HG03457 (cell line): ENCODE results near the gene ISG20L2.
"Not testable (repeated sequence)": the region's sequence is repeated elsewhere in the genome, so short reads cannot be mapped to it uniquely, and the experiment has no call there.

Source experiments
- ATAC-seq: cut with Tn5 transposase; IDR thresholded peaks from one replicate; pipeline ENCODE4 v1.9.1; 2021; ENCODE audit warnings: moderate number of reproducible peaks; ENCODE audit not compliant: unreplicated experiment

The ISG20L2 gene, protein sequence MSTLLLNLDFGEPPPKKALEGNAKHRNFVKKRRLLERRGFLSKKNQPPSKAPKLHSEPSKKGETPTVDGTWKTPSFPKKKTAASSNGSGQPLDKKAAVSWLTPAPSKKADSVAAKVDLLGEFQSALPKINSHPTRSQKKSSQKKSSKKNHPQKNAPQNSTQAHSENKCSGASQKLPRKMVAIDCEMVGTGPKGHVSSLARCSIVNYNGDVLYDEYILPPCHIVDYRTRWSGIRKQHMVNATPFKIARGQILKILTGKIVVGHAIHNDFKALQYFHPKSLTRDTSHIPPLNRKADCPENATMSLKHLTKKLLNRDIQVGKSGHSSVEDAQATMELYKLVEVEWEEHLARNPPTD

DNA sequence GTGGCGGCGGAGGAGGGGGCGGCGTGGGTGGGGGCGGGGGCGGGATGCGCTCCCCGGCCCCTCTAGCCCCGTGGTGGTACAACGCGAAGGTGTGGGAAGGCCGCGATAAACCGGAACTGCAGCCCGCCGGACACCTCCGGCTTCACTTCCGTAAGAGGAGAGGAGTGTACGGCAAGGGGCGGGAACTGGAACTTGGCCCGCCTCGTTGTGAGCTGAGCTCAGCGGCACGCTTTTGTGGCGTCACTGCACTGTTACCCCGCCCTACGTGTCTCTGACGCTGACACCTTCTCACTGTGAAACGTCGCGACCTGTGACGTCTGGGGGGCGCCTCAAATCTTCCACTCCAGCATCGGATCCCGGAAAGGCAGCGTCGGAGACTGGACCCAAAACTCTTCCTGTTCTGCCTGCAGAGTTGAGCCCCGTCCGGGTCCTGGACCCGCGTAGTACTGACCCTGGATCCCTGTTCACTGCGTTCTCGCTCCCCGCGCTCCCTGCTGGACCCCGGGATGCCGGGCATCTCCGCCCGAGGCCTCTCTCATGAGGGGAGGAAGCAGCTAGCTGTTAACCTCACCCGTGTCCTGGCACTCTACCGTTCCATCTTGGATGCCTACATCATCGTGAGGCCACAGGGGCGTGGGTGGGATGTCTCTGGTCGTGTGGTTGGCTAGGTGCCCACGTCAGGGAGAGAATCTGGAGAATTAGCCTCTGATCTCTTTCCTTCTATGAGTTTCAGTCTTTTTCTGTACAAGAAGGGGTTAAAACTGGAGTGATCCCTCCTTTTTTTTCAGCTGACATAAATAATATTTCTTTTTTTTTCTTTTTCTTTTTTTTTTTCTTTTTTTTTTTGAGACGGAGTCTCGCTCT, at the start of gene ISG20L2:
ISG20L2 (minus strand) TSS at position 168 of the 864 bp plus-strand sequence. CDS start 1,114 bp downstream, outside the sequence.
- peak; percentile 69 for ATAC-seq

DNA sequence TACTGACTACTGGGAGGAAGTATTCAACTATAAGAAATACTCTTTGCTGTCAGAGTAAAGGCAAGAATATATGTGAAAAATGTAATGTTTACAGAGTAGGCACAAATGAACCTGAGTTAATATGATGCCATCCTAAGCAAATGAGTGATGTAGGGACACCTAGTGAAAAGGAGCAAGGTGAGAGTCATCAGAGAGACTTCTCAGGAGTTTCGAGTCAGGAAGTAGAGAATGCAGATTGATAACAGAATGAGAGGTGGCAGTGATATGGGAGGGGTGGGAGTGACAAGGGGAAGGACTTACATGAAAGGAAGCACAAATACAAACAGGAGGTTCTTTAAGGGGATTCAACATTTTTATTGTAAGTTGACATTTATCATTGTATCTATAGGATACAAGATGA, 49.0 kb upstream of the ISG20L2 start:
- ATAC-seq: no peak

DNA sequence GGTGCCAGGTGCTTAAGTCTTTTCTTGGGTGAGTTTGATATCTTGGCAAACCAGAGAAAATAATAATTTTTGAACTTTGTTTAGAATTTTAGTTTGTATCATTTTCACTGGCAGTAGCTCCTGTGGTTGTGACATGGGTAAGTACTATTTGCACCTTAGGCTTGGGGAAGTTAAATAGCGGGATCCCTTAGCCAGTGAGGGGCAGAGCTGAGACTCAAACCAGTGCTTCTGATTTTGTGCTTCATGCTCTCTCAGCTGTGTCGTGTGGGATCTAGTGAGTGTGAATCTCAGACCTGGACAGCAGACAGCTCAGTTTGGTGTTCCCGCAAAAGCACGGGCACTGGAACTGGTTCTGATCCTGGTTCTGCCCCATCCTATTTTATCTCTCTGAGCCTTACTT, 48.4 kb upstream of the ISG20L2 start:
- no peak for ATAC-seq

DNA sequence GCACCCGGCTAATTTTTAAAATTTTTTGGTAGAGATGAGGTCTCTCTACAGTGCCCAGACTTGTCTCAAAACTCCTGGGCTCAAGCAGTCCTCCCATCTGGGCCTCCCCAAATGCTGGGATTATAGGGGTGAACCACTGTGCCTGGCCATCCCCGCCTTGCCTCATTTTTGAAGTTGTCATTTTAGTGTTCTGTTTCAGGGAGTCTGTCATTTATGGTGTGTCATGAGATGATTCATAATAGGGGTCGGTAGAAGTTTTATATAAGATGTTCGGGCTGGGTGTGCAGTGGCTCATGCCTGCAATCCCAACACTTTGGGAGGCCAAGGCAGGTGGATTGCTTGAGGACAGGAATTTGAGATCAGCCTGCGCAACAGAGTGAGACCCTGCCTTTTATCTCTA, 47.2 kb upstream of the ISG20L2 start:
- no peak for ATAC-seq

DNA sequence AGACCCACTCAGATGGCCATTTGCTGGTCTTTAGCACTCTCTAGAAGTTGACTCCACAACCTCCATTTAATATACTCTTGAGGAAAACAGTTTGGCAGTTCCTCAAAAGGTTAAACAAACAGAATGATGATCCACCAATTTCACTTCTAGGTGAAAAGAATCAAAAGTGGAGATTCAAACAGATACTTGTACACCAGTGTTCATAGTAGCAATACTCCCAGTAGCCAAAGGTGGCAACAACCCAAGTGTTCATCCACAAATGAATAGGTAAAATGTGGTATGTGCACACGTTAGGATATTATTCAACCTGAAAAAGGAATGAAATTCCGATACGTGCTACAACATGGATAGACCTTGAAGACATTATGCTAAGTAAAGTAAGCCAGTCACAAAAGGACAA, 45.0 kb upstream of the ISG20L2 start:
- ATAC-seq: no peak

DNA sequence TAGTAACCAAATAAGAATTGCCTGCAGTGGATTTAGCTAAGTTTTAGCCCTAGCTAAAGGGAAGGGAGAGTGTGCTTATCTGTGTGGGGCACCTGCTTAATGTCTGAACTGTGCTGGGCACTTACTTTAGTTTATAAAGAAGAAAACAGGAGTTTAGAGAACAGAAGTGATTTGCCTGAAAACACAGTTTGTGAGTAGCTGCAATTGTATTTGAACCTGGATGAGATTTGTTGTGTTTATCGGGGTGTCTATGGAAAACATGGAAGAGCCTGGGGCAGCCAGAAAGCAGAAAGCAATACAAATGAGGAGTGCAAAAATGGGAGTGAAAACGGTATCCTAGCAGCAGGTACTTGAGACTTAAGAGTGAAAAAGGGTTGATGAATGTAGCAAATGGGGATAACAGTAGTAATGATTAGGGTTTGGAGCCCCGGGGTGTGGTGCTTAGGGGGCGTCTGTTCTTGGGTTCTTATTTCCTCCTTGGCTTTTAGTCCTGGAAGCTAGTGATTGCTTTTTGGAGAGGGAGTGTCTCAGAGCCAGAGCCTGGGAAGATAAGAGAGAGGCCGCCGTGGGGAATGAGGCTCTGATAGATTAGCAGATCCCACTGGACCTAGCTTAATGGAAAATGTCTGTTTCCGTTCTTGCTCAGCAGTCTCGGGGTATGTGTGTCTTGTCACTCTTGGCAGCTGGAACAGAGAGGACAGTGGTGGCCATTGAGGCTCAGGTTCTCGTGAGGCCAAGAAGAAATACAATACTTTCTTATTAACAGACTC, 44.3 kb upstream of the ISG20L2 start:
- ATAC-seq: no peak

DNA sequence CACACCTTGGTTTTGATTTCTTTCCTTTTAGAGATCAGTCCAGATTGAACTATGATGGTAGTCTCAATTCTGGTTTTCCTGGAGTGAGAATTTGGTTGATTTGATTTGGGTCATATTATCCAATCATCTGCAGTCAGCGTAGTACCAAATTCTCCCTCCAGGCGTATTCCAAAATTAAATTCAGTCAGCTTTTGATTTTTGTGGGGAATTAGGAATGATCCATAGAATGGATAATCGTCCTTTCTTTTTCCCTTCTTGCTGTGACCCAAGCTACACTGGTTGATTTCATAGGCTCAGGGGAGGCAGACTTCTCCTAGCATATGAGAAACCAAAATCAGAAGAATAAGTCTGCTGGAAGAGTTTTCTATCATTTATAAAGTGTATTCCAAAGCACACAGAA, 43.7 kb upstream of the ISG20L2 start:
- no peak for ATAC-seq

DNA sequence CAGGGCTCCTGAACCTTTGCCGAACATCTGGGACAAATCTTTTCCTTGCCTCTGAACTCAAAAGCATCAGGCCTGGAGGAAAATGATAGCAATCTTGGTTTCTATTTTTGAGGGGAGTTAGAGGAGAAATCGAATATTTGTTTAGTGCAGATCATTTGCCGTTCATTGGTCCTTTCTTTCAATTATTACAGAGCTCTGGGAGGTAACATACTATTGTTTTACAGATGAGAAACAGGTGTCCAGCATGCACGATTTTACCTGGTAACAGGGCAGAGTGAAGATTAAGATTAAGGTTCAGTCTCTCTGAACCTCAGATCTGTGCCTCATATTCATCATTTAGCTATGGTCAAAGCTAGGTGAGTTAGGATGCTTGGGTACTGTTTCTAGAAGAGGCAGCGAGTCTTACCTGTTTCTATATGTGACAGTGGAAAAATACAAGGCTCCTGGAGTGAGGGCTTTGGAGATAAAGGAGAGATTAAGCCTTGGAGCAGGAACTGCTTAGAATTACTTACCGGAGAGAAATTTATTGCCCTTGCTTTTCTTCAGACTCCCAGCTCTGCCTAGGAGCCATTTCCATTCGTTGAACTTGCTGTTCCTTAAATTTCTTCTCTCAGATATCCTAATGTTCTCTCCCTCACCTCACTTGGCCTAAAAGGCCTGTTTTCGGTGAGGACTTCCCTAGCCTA, 40.2 kb upstream of the ISG20L2 start:
- ATAC-seq: no peak

DNA sequence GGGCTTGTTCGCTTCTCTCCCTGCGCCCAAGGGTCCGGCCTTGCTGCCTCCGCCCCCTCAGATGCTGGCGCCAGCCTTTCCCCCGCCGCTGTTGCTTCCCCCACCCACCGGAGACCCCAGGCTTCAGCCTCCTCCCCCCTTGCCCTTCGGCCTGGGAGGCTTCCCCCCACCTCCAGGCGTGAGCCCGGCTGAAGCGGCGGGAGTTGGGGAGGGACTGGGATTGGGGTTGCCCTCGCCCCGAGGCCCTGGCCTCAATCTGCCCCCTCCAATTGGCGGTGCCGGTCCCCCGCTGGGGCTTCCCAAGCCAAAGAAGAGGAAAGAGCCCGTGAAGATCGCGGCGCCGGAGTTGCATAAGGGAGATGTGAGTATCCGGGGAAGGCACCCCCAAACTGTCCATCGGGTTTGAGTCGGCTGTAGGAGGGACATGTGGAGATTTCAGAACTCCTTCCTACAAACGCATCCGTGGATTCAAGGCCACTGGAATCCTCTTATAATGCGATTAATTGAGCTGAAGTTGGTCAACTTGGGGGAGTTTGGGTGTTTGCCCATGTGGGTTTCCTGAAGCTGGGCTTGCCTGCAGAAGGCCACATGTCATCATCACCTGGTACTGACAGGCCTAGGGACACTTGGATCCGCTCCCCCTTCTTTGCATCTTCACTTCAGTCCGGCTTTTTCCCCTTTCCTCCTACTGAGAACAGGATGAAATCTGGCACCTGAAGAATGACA, 39.5 kb upstream of the ISG20L2 start:
- ATAC-seq: no peak

DNA sequence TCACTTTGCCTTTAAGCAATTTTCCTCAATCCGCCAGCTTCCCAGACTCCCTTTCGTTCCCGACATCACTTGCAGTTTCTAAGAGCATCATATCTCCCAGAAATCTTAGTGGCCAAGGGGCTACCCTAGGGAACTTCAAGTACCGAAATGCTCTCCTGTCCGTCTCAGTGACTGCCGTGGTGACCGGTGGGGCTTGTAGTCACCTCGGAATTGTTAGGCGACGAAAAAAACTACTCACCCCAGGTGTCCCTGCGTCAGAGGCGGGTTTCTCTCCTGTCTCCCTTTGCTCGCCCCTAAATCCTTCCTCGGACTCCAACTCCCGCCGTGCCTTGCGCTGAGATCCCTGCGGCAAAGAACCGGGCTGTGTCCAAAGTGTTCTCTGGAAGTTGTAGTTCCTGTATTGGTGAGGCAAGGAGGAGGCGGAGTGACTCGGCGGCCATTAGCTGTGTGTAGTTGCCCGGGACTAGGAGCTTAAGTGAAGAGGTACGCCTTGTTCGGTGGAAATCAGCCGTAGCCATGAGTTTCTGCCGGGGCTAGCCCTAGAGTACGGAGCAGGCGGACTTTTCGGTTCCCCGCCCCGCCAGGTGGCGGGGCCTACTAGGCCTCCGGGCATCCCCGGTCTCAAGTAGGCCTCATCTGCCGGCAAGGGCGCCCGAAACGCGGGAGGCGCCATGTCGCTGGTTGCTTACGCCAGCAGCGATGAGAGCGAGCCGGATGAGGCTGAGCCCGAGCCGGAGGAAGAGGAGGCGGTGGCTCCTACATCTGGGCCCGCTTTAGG, 38.7 kb upstream of the ISG20L2 start, which contains the start of gene PRCC:
PRCC (plus strand) TSS at position 435 of the 778 bp plus-strand sequence; CDS start at position 672, 237 bp downstream.
- peak; percentile 91 for ATAC-seq

DNA sequence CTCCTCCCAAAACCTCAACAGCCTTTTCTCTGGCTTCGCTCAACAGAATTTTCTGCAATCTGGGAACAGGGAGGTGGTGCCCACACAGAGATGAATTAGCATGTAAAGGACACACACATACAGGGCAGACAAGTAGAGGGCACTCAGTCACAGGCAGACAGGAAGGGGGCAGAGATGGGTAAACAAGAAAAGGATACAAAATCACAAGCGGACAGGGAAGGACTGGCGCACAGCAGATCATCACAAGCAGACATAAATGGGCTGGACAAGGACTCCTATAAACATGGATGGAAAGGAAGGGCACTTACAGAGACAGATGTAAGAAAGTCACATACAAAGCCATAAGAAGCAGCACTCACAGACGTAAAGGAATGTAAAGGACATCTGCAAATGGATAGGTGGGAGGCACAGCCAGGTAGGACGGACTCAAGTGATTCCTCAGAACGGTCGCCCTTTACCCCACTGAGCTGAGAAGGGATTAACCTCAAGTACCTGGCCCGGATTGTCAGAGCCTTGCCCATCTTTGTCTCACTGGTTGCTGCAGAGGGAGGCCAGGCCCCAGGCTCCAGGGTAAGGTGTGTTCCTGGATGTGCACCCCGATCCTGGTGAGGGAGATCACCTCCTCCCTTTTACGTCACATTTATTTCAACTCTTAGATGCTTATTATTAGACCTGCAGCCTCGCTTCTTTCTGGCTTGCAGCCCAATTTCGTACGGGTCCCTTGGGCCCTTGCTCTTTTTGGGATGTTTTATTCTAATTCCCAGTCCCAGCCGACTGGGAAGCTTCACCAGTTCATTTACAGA, 37.9 kb upstream of the ISG20L2 start:
- ATAC-seq: peak; percentile 8

DNA sequence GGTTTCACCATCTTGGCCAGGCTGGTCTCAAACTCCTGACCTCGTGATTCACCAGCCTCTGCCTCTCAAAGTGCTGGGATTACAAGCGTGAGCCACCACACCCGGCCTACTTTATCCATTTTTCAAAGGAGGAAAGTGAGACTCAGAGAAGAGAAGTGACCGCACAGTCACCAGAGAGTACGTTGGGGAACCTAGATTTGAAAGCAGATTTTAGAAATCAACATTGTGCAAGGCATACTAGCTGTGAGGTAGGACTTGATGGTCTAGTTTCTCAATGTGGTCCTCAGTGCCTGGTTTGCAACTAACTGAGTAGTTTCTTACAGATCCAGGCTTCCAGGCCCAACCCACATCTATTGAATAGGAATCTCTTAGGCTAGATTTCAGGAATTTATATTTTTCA, 37.1 kb upstream of the ISG20L2 start:
- ATAC-seq: no peak

DNA sequence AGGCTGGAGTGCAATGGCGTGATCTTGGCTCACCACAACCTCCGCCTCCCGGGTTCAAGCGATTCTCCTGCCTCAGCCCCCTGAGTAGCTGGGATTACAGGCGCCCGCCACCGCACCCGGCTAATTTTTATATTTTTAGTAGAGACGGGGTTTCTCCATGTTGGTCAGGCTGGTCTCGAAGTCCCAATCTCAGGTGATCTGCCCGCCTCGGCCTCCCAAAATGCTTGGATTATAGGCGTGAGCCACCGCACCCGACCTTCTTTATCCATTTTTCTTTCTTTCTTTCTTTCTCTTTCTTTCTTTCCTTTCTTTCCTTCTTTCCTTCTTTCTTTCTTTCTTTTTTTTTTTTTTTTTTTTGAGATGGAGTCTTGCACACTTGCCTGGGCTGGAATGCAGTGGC, 36.6 kb upstream of the ISG20L2 start:
- not testable (repeated sequence) for ATAC-seq

DNA sequence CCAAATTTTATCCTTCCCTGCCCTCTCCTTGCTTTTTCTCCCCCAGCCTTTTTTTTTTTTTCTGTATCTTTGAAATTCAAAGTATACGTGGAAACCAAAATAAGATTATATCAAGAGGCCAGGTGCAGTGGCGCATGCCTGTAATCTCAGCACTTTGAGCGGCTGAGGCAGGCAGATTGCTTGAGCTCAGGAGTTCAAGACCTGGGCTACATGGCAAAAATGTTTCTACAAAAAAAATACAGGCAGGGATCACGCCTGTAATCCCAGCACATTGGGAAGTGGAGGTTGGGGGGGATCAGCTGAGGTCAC, 32.2 kb upstream of the ISG20L2 start:
- ATAC-seq: no peak

DNA sequence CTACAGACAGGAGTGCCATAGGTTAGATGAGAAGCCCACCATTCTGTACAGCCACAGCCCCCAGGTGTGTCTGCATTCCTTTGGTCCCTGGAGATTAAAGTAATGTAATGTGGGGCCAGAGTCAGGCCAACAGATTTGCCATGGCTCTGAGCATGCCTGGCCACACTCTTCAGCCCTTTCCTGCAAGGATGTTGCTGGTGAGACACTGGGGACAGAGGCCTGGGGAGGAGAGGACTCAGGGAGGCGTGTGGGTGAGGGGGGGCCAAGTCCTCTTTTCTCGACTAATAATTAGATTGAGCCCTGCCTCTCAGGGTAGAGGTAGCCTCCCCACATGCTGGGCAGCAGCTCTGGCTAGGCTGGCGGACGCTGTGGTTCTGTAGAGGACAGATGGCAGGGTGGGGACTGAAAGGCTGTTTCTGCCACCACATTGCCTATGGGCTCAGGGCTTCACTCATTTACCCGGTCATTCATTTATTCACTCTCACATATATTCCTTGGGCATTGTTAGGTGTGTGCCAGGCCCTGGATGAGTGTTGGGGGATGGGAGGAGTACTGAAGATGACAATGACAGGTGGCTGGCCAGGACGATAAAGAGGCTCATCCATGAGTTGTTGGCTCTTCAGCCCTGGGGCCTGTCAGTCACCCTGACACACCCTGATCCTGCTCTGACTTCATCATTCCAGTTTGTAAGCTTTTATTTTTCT, 31.7 kb upstream of the ISG20L2 start:
- no peak for ATAC-seq

DNA sequence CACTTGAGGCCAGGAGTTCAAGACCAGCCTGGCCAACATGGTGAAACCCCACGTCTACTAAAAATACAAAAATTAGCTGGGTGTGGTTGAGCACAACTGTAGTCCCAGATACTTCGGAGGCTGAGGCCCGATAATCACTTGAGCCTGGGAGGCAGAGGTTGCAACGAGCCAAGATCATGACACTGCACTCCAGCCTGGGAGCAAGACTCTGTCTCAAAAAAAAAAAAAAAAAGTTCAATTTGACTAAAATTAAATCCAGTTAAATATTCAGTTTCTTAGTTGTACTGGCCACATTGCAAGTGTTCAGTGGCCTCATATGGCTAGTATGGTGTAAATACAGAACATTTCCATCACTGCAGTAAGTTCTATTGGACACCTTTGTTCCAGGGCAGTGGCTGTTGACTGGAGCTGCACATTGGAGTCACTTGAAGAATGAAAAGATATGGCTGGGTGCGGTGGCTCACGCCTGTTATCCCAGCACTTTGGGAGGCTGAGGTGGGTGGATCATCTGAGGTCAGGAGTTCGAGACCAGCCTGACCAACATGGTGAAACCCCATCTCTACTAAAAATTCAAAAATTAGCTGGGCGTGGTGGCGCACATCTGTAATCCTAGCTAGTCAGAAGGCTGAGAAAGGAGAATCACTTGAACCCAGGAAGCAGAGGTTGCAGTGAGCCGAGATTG, 29.1 kb upstream of the ISG20L2 start:
- ATAC-seq: not testable (repeated sequence)

DNA sequence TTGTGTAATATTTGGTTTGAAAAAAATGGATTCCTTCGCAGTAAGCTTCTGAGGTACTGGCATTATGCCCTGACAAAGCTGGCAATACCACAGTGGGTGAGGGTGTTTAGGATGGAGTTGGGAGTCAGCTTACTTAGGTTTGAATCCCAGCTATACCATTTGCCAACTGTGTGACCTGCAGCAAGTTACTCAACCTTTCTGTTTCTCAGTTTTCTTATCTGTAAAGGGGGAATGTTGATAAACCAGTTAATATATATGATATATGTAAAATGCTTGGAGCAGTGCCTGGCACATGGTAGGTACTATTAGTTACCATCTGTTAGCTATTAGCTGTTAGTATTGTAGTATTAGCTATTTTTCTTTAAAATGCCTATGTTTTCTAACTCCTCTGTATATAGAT, 27.8 kb upstream of the ISG20L2 start:
- no peak for ATAC-seq
